Posterior cingulate gyrus (tissue), 11 donors: ENCODE data around the gene TRPM6.
A peak's percentile ranks its signal among the peaks of the same experiment; 100 is the strongest.

Experiments
- DNase-seq, 10 donors: peaks; one replicate each; pipeline versions ENCODE4 v3.0.0 to v3.0.0-alpha.2; 2020 to 2021; ENCODE audit warnings: mixed read lengths in 3 of 10
- intact Hi-C: fragments of 100-400 bp; cut with DNase I; formaldehyde crosslinking; loops from one replicate; pipeline ENCODE4 v1.15.1; 2023

Gene TRPM6

DNA sequence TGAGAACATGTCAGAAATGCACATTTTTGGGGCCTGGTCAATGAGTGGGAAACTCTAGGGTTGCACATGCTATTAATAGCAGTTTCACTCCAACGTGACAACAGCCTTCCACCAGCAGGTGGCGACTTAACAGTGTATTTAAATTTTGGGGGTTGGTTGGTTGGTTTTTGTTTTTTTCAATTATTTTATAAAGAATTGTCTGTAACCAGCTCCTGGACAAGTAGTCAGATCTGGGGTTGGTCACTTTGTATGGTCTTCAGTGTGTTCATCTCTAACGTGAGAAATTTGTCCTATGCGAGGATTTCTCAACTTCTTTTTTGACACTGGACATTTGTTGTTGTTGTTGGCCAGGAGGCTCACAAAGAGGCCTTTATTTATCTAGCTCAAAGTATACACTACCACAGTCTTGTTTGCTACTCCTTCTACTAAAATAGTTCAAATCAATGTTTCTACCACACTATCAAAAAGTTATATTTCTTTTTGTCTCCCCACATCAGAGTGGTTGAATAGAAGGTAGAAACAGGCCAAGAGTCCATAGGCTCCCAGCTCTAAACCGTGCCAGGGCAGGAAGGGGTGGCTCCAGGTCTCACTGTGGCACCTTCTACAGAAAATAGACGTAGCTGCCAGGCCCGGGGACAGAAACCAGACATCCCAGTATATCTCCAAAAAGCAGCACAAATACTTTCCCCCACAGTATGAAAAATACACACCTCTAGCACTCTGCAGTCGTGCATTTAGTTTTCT is 110.4 kb downstream of the TRPM6 start:
- intact Hi-C loops: loop anchor here (1.0 to 5.0 kb wide), 2 partner anchors 175 to 299 kb away; partner anchors contain the start of gene C9orf40

DNA sequence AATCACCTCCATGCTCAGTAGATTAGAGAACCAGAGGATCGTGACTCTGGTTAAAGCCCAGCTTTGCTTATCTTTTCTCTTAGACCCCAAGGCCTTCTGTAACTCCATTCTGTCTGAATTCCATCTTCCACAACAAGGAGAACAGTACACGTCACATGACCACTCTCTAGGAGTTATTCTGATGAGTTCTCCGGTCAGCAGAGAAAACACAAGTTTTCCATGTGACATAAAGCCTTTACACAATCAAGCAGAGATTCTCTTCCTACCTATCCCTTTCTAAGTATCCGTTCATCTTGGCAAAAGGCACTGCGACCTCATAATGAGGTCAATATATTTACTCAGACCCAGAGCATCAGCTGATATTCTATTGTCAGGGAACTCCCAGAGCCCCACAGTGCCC is 112.3 kb downstream of the TRPM6 start:
- no peak for DNase-seq
- intact Hi-C loops: loop anchor here (2.0 to 5.0 kb wide), 2 partner anchors 177 to 227 kb away; partner anchors contain the start of gene C9orf40

More for the DNA sequence above, 110.4 kb downstream of the TRPM6 start:
- peak in 9 of 10 donors; percentile 18 to 91 (median 69) for DNase-seq

DNA sequence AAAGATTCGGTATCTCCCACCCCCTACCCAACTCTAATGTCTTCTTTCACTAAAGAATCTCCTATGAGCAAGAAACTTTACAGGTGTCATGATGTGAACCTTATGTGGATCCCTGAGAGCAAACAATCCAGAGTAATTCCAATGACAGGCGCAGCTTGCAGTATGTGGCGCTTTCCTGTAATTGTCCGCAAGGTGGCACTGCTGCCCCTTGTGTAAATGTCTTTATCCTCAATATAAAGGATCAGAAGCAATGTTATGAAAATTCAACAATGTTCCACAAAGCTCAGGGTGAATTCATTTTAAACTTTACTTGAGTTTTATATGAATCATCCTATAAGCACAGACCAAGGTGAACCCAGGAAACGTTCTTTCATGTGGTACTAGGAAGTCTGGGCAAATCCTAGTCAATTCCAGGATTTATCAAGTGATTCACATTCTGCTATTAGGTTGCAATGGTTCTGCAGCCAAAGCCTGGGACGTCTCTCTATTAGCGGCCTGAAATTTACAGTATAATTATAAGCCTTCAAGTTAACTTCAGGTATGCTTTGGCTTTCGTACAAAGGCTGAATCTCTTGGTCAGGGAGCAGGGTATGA is 113.7 kb downstream of the TRPM6 start:
- peak; percentile 69 to 97 (median 86) for DNase-seq
- intact Hi-C loops: loop anchor here (2.0 kb wide), 1 partner anchor 229 kb away; no protein-coding TSS in a partner anchor

DNA sequence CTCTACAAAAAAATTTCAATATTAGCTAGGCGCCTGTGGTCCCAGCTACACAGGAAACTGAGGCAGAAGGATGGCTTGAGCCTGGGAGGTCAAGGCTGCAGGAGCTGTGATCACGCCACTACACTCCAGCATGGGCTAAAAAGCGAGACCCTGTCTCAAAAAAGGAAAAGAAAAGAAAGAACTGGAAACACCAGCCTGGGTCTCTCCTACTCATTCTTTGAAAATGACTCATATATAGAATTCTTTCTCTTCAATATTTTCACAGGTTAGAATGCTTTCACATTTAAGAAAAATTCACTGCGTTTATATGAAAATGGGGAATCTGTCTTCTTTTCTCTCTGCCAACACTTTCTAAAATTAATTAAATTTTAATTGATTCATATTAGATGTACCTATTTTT is 115.6 kb downstream of the TRPM6 start:
- intact Hi-C loops: no loop called here

DNA sequence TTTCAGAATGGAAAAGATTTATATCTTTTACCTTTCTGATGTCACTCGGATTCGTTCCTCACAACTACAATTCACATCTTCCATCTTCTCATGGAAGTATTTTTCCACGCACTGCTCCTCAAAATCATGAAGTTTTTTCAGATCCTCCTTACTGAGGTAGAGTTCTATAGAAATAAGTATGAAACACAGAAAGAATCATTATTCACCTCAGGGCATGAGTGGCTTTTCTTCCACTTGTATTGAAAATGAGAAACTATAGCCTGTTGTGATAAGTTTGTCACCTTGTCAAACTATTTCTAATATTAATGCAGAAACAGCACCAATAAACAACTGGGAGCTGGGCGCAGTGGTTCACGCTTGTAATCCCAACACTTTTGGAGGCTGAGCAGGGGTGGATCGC is 116.0 kb downstream of the TRPM6 start:
- peak in 1 of 10 donors; percentile 53 for DNase-seq
- intact Hi-C loops: no loop called here

More for the DNA sequence above, 115.6 kb downstream of the TRPM6 start:
- DNase-seq: no peak

DNA sequence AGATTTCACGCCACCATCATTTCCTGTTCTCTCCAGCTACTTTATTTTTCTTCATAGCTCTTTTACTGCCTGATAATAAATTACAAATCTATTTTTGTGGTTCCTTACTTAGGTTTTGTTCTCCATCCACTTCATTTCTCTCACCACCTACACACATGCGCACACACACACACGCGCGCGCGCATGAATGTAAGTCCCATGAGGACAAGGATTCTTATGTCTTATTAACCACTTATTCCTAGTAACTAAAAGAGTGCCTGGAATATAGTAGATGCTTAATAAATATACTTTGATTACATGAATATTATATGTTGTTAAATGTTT is 116.5 kb downstream of the TRPM6 start:
- DNase-seq: no peak
- intact Hi-C loops: no loop called here

DNA sequence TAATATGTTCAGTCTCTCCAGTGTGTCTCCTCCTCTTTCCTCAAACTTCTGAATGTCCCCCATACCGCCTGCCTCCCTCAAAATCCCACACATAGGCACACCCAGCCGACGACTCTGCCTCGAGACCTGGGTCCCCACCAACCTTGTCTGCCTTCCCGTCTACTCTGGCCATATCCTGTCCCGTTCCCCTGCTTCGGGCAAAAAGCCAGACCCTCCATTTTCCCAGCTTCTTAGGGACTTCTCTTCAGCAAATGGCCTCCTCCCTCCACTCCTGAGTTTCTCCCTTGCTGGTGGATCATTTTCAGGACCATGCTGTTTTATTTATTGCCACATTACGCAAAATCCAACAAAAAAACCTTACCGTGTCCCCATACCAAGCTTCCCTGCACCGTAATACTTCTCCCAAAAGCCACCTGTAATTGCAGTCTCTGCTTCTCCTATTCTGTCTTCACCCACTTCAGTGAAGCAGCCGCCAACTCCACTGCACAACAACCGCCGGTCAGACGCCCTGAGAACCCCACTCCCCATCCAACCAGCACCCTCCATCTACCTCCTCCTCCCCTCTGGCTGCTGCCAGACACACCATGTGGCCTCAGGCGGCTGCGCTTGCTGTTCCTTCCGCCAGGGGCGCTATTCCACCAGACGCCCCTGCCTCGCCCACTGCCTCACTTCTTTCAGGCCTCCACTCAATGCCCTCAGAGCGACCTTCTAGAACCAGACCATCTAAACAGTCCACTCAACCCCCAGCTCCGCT is 117.0 kb downstream of the TRPM6 start:
- DNase-seq: peak in 1 of 10 donors; percentile 43
- intact Hi-C loops: no loop called here

DNA sequence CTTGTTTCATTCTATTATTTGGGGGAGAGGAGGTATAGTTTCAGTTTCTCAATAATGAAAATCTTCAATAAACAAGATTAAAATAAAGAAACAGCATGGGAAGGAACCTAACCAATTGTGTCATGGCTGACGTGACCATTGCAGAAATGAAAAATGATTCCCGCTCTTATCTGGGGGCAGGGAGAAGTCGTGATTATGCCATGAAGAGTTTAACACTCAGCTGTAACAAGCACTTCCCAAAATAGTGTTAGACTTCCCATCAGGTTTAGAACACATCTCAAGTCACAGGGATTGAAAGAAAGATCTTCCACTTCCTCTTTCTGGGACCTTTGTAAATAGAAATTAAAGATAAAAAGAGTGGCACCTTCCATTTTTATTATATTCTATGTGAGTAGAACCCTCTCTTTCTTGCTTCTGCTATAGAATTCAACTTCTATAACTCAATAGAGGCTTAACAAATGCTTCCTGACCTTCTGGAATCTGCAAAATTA is 122.2 kb downstream of the TRPM6 start:
- intact Hi-C loops: no loop called here
- DNase-seq: no peak

DNA sequence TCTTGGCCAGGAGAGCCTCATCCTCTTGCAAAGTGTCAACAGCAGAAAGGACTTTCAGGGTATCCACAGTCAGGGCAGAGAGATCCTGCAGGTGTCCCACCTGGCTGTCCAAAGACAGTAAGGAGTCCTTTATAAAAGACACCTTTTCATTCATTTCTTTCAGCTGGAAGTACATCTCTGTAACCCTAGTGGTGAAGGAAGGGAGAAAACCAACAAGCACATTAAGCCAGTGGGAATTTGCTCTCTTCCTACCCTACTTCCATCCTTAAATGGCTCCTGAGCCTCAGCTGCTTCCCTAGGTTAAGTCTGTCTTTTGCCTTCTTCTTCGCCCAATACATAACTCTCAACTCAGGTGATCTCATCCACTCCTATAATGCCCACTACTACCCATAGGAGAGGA is 124.8 kb downstream of the TRPM6 start:
- DNase-seq: no peak
- intact Hi-C loops: no loop called here

DNA sequence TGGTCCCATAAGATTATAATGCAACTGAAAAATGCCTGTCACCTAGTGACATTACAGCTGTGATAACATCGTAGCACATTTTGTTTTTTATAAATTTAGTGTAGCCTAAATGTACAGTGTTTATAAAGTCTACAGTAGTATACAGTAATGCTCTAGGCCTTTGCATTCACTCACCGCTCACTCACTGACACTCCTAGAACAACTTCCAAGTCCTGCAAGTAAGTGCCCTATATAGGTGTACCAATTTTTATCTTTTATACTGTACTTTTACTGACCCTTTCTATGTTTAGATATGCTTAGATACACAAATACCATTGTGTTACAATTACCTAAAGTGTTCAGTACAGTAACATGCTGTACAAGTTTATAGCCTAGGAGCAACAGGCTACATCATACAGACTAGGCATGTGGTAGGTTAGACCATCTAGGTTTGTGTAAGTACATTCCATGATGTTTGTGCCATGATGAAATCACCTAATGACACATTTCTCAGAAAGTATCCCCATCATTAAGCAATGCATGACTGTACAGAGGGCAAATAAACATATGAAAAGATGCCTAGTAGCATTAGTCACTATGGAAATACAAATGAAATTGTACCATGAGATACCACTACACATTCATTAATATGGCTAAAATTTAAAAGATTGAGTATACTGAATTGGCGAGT is 127.6 kb downstream of the TRPM6 start:
- intact Hi-C loops: no loop called here
- DNase-seq: no peak

DNA sequence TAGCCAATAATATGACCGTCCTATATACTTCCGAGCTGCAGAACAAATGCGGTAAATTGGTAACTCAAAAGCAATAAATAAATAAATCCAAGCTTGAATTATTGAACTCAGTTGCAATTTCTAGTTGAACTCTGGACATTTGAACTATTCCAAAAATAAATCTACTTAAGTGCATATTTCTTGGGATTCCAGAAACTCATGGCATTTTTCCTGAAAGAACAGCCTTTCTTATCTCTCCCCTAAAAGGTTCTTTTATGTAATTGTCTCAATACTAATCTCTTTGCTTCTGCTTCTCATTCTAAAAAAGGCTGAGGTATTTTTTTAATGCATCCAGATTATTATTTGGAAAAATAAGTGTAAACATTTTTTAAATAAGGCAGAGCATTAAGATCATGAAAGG is 131.7 kb downstream of the TRPM6 start:
- no peak for DNase-seq
- intact Hi-C loops: no loop called here

DNA sequence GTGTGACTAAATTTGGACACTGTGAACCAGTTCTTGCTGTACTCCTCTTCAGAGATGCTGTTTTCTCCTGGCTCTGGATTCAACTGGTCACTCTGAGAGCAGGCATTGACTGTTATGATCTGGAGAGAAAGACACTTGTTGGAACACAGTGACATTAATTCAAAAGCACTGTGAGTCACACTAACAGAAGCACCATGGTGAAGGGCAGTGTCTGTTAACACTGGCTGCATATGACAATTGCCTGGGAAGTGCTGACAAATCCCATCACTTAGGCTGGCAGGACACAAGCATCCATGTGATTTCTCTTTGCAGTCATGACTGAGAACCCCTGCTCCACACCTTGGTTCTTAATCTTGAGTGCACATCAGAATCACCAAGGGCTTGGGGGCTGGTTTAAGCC is 132.4 kb downstream of the TRPM6 start:
- no peak for DNase-seq
- intact Hi-C loops: no loop called here

DNA sequence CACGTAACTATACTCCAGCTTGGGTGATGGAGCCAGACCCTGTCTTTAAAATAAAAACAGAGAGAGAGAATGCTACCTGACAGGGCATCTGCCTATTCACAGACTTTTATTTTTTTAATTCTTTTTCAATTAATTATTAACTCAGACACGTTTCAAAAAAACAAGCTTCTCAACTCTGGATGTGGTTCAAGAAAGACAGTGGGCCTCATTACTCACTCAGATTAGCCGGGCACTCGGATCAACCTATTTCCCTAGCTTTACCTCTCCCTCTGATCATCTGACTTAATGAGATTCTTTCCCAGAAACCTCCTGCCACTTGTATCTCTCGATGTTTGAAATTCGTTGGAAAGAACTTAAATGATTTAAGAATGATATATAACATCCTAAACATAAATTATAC is 134.1 kb downstream of the TRPM6 start:
- intact Hi-C loops: no loop called here
- DNase-seq: no peak

DNA sequence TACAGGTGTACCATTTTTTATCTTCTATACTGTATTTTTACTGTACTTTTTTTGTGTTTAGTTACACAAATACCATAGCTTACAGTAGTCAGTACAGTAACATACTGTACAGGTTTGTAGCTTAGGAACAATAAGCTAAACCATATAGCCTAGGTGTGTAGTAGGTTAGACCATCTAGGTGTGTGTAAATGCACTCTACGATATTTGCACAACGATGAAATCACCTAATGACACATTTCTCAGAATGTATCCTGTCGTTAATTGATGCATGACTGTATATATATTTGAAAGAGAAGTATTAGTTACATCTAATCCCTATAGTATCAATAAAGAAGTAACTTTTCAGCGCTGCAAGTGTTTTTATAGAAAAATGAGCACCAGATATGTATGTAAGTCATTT is 138.8 kb downstream of the TRPM6 start:
- intact Hi-C loops: loop anchor here (10.0 kb wide), 2 partner anchors 174 to 1544 kb away; no protein-coding TSS in a partner anchor
- DNase-seq: no peak

DNA sequence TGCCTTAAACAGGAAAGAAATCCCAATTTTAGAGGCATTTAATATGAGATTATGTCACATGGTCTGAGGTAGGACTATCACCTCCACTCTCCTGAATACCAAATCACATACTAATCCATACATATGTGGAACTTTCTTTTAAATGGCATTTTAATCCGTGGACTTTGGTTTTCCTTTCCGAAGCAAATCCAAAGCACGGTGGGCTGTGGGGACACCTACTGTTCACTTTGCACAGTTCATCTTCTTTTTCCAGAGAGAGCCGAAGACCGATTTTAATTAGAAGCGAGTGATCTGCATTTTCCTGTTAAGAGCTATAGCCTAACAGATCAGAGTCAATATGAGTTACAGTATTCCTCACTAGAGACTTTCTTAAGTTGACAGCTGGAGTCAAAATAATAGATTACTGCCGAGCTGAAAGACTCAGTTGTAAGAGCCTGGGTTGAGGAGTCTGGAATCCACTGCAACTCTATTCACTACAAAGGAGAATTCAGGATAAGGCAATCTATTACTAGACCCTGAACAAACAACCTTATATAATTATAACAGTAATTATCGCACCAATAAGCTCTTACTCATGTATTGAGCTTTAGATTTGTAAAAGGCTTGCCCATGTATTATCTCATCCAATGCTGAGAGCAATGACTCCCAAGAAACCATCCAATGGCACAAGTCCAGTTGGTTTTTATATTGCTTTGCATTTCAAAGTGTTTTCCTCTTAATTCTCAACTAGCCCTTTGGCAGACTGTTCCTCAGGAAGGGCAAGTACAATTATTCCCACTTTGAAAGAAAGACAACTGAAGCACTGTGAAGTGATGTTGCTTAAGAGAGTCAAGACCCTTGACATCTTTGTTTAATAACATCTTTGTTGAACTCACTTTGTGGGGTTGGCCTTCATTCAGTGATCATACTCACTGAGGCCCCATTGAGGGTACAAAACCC is 144.7 kb downstream of the TRPM6 start:
- DNase-seq: peak in 7 of 10 donors; percentile 37 to 91 (median 56)
- intact Hi-C loops: loop anchor here (10.0 kb wide), 2 partner anchors 168 to 1538 kb away; no protein-coding TSS in a partner anchor

DNA sequence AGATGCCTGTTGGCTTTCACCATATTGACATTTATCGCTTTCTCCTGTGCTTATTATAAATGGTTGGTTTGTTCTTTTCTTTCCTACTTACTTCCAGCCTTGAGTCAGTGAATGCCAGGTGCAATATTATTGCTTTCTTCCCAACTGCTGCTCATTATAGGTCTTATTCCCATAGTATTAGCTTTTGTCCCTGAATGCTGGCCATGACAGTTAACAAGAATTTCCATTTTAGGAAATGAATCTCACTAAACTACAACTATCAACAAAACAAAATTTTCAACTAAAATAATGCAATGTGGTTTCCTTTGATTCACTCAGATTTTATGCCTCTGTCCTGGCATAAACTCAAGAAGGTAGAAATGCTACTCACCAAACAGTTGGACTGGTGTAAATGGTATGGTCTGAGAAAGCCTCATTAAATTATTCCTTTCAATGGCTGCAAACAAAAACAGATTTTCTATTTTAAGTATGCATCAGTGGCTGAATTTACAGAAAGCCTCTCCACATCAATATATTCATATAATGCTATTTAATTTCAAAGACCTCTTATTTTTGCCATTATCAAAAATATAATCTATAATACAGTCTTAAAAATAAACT is 145.4 kb downstream of the TRPM6 start:
- no peak for DNase-seq
- intact Hi-C loops: loop anchor here (10.0 kb wide), 2 partner anchors 167 to 1537 kb away; no protein-coding TSS in a partner anchor

DNA sequence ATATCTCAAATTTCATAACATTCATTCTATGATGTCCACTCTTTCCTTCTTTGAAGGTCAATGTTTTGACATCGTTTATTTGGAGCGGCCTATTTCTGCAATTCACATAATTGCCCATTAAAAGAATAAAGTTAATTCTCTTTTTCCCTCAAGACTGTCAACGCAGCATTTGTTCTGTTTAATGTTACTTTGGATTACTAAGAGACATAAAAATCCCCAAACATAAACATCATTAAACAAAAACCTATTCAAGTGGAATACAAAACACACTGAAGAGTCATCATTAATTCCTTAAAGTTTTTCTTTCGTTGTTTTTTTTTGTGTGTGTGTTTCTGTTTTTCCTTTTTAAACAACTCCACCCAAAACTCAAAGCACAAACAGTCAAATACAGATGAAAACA is 151.1 kb downstream of the TRPM6 start:
- no peak for DNase-seq
- intact Hi-C loops: no loop called here

DNA sequence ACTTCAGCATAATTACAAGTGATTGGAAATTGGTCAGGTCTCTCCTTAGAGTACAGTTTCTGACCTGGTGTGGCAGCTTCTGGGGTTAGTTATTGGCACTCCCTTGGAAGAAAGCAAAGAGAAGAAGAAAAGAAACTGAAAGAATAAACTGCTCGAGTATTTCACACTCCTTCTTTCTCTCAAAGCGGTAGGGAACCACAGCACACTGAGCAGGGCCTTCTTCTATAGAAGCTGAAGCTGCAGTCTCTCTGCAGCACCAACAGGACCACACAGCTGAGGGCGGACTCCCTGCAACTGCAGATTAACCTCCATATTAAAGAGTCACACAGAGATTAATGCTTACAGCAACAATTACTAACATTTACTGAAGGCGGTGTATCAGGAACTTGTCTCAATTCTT is 152.0 kb downstream of the TRPM6 start:
- no peak for DNase-seq
- intact Hi-C loops: no loop called here

DNA sequence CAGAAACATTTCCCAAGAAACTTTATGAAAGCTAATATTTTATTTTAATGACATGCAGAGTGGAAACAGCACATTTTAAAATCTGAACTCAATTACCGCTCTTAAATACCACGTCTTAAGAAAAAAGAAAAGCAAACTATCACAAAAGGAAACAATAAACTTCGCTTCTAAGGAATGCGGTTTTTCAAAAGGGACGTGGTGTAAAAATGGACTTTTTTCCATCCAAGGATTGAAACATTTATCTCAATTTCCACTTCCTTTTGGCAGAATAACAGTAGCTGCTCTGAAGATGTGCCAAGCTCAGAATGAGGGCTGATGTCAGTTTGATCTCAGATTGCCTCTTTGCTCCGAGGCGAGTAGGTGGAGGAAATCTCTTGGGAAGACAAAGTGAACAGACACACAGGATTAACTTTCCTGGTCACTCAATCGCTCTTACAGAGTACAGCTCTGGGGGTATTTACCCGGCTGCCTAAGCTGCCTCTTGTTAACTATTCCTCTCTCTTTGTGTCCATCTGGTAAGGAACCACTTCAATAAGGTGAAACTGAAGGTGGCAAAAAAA is 158.5 kb downstream of the TRPM6 start:
- no peak for DNase-seq
- intact Hi-C loops: no loop called here
